ENCODE measurements around the gene GARIN1A.
"Not testable (repeated sequence)": the region's sequence is repeated elsewhere in the genome, so short reads cannot be mapped to it uniquely, and the experiment has no call there.

The GARIN1A gene

GRCh38 chr7:128660596-128660995 lies 11.5 kb upstream of the GARIN1A start:
- no peak for TF ChIP-seq CTCF (IDR thresholded peaks at IDR 0.05)
- Mint-ChIP-seq H3K27me3 (ENCODE audit: low read depth, poor library complexity) (peaks cover 2% of the 10 kb centered on the region), H3K4me1 (no peaks in the 10 kb centered on the region), H3K9me3 (peaks cover 41% of the 10 kb centered on the region), H3K36me3 (ENCODE audit: low read depth) (peaks cover 39% of the 10 kb centered on the region), H3K4me3 (no peak overlapping the region), H3K27ac (no peak overlapping the region)
- DNase-seq: no peak

- DNase-seq: no peak
- Mint-ChIP-seq H3K9me3 (peaks cover 41% of the 10 kb centered on the region), H3K4me1 (no peaks in the 10 kb centered on the region), H3K4me3 (no peak overlapping the region), H3K27ac (no peak overlapping the region), H3K36me3 (ENCODE audit: low read depth) (peaks cover 39% of the 10 kb centered on the region), H3K27me3 (ENCODE audit: low read depth, poor library complexity) (peaks cover 2% of the 10 kb centered on the region)
- no peak for TF ChIP-seq CTCF (IDR thresholded peaks at IDR 0.05)
Observed at GRCh38 chr7:128661446-128661845, 10.6 kb upstream of the GARIN1A start.

- Mint-ChIP-seq H3K4me3 (no peak overlapping the region), H3K36me3 (ENCODE audit: low read depth) (peaks cover 39% of the 10 kb centered on the region), H3K27me3 (ENCODE audit: low read depth, poor library complexity) (peaks cover 2% of the 10 kb centered on the region), H3K9me3 (peaks cover 41% of the 10 kb centered on the region), H3K27ac (no peak overlapping the region), H3K4me1 (no peaks in the 10 kb centered on the region)
- TF ChIP-seq CTCF (IDR thresholded peaks at IDR 0.05): no peak
- no peak for DNase-seq
Observed at GRCh38 chr7:128662091-128662490, 10.0 kb upstream of the GARIN1A start.

- DNase-seq; H3K4me1 Mint-ChIP-seq; H3K27me3 Mint-ChIP-seq (ENCODE audit: low read depth, poor library complexity); H3K27ac Mint-ChIP-seq; H3K4me3 Mint-ChIP-seq: not testable (repeated sequence)
- Mint-ChIP-seq H3K9me3 (peaks cover 41% of the 10 kb centered on the region), H3K36me3 (ENCODE audit: low read depth) (peaks cover 39% of the 10 kb centered on the region)
Observed at GRCh38 chr7:128663223-128663622, 8.9 kb upstream of the GARIN1A start.

GRCh38 chr7:128665057-128665456 lies 7.0 kb upstream of the GARIN1A start:
- Mint-ChIP-seq H3K9me3 (peaks cover 38% of the 10 kb centered on the region), H3K4me3 (no peak overlapping the region), H3K4me1 (no peaks in the 10 kb centered on the region), H3K27ac (no peak overlapping the region), H3K36me3 (ENCODE audit: low read depth) (peaks cover 35% of the 10 kb centered on the region), H3K27me3 (ENCODE audit: low read depth, poor library complexity) (no peaks in the 10 kb centered on the region)
- DNase-seq: no peak
- TF ChIP-seq CTCF (IDR thresholded peaks at IDR 0.05): no peak

- H3K4me3 Mint-ChIP-seq: no peak overlapping the region
- H3K9me3 Mint-ChIP-seq: peaks cover 27% of the 10 kb centered on the region
- peaks cover 24% of the 10 kb centered on the region for H3K36me3 Mint-ChIP-seq (ENCODE audit: low read depth)
- H3K27me3 Mint-ChIP-seq (ENCODE audit: low read depth, poor library complexity): no peaks in the 10 kb centered on the region
- no peak for DNase-seq
- no peak for TF ChIP-seq CTCF (IDR thresholded peaks at IDR 0.05)
- H3K27ac Mint-ChIP-seq: no peak overlapping the region
- H3K4me1 Mint-ChIP-seq: no peaks in the 10 kb centered on the region
Observed at GRCh38 chr7:128666200-128666599, 5.9 kb upstream of the GARIN1A start.

All from nephron progenitor cell (in vitro differentiated cells).